PC-3 (cell line): ENCODE data around the gene MTPN. TPM values are rescaled to one million over a fixed set of nuclear protein-coding genes. Genes with fewer than 3 reads are reported as not detected.

Experiments
- ATAC-seq: fragments of 200-7000 bp; cut with Tn5 transposase; 2 replicates; pipeline ENCODE4 v1.9.1; 2020; ENCODE audit warnings: mild to moderate bottlenecking, moderate library complexity
- BruUV-seq: library from RNA; stranded (reverse); fragments of 400-500 nt; replicated peaks from 2 replicates; lab custom pipeline; 2021; lab: Mats Ljungman, UMichigan
- CTCF ChIA-PET: fragments of 300-600 bp; sonication (Branson Sonifier 250); formaldehyde crosslinking; loops from one replicate; lab custom pipeline; 2022; ENCODE audit warnings: antibody characterized with exemption; lab: Charles Lee
- POLR2A ChIA-PET: fragments of 300-600 bp; sonication (Branson Sonifier 250); formaldehyde crosslinking; loops from one replicate; lab custom pipeline; 2022; ENCODE audit warnings: antibody characterized with exemption; ENCODE audit not compliant: unreplicated experiment; lab: Charles Lee
- DNase-seq: peaks from one replicate; pipeline ENCODE4 v3.0.0-alpha.2; 2015
- H2AFZ ChIP-seq: fragments of 300-600 bp; sonication (generic); 2 replicates; pipeline ENCODE4 v1.6.0; 2016; ENCODE audit warnings: antibody characterized with exemption, low read length
- H3F3A ChIP-seq: fragments of 300-600 bp; sonication (generic); one replicate; pipeline ENCODE4 v1.6.0; 2017; ENCODE audit warnings: antibody characterized with exemption, low read length, control low read depth, mild to moderate bottlenecking; ENCODE audit not compliant: unreplicated experiment
- H3K27ac ChIP-seq: fragments of 300-600 bp; sonication (generic); 2 replicates; pipeline ENCODE4 v1.5.1; 2016; ENCODE audit warnings: mild to moderate bottlenecking, low read length
- H3K27me3 ChIP-seq: fragments of 300-600 bp; sonication (generic); 2 replicates; pipeline ENCODE4 v1.6.1; 2016; ENCODE audit warnings: low read length, mixed read lengths
- H3K36me3 ChIP-seq: fragments of 300-600 bp; sonication (generic); 2 replicates; pipeline ENCODE4 v1.6.1; 2016; ENCODE audit warnings: low read depth, mixed run types, low read length, mixed read lengths
- H3K4me1 ChIP-seq: fragments of 300-600 bp; sonication (generic); 2 replicates; pipeline ENCODE4 v1.5.1; 2016; ENCODE audit warnings: low read length; ENCODE audit not compliant: insufficient read depth
- H3K4me2 ChIP-seq: fragments of 300-600 bp; sonication (generic); 2 replicates; pipeline ENCODE4 v1.6.0; 2016; ENCODE audit warnings: low read length
- H3K4me3 ChIP-seq: fragments of 300-600 bp; sonication (generic); 2 replicates; pipeline ENCODE4 v1.5.1; 2016; ENCODE audit warnings: mild to moderate bottlenecking, low read length, mixed read lengths
- H3K79me2 ChIP-seq: fragments of 300-600 bp; sonication (generic); 2 replicates; pipeline ENCODE4 v1.6.1; 2017; ENCODE audit warnings: low read length, mixed read lengths
- H3K9ac ChIP-seq: fragments of 300-600 bp; sonication (generic); 2 replicates; pipeline ENCODE4 v1.6.0; 2016; ENCODE audit warnings: mild to moderate bottlenecking, low read length
- H3K9me2 ChIP-seq: fragments of 300-600 bp; sonication (generic); replicated peaks from 2 replicates; pipeline ENCODE4 v1.6.1; 2016; ENCODE audit warnings: mixed run types, low read length, mixed read lengths
- H3K9me3 ChIP-seq: fragments of 300-600 bp; sonication (generic); 2 replicates; pipeline ENCODE4 v1.6.1; 2016; ENCODE audit warnings: low read length, mixed read lengths
- H4K20me1 ChIP-seq: fragments of 300-600 bp; sonication (generic); 2 replicates; pipeline ENCODE4 v1.6.1; 2016; ENCODE audit warnings: low read length, mixed read lengths
- CTCF ChIP-seq: fragments of 300-600 bp; sonication (generic); conservative IDR thresholded peaks from 2 replicates; pipeline ENCODE4 v1.5.1; 2017; ENCODE audit warnings: antibody characterized with exemption, low read depth, mild to moderate bottlenecking, low read length
- EZH2 ChIP-seq: fragments of 300-600 bp; sonication (generic); IDR thresholded peaks from one replicate; pipeline ENCODE4 v1.6.1; 2017; ENCODE audit warnings: antibody characterized with exemption, mild to moderate bottlenecking, low read length; ENCODE audit not compliant: unreplicated experiment
- EZH2phosphoT487 ChIP-seq: fragments of 300-600 bp; sonication (generic); IDR thresholded peaks from 2 replicates; pipeline ENCODE4 v1.6.1; 2018; ENCODE audit warnings: mild to moderate bottlenecking, antibody characterized with exemption, low read length, borderline replicate concordance
- intact Hi-C: fragments of 100-400 bp; cut with micrococcal nuclease; formaldehyde crosslinking; loops from 2 replicates; pipeline ENCODE4 v1.9.0; 2023
- total RNA-seq: library from RNA; depleted of rRNA; stranded (reverse); fragments of >200 nt; gene quantifications from 2 replicates; pipeline ENCODE4 v1.2.3, GENCODE V29; 2014

Gene MTPN
- total RNA-seq, 1 experiment from 2014 or later: 96.0 TPM

GRCh38 chr7:135970682-135971365 is 6.3 kb downstream of the MTPN start:
- intact Hi-C loops: no loop called here
- POLR2A ChIA-PET: no interaction called here
- TF ChIP-seq CTCF: no peak
- TF ChIP-seq EZH2: no peak
- TF ChIP-seq EZH2phosphoT487: no peak
- Histone ChIP-seq H3K9me2 (no peaks in the 10 kb centered on the region), H3K9me3 (no peaks in the 10 kb centered on the region), H3K79me2 (peaks cover 93% of the 10 kb centered on the region), H3K4me2 (no peak overlapping the region), H4K20me1 (peaks cover 44% of the 10 kb centered on the region), H3F3A (no peaks in the 10 kb centered on the region), H3K36me3 (peaks cover 23% of the 10 kb centered on the region; the same call in 1 of the 2 replicates), H3K9ac (no peak overlapping the region), H2AFZ (no peak overlapping the region), H3K4me3 (no peak overlapping the region), H3K27ac (no peak overlapping the region), H3K27me3 (no peaks in the 10 kb centered on the region), H3K4me1 (peaks cover 7% of the 10 kb centered on the region)
- CTCF ChIA-PET: no interaction called here
- no TSS peak for BruUV-seq
- ATAC-seq (no peak), DNase-seq (no peak)

GRCh38 chr7:135970045-135970444 is 7.1 kb downstream of the MTPN start:
- no peaks in the 10 kb centered on the region for H3F3A ChIP-seq
- H3K9me3 ChIP-seq: no peaks in the 10 kb centered on the region
- DNase-seq: no peak
- POLR2A ChIA-PET: no interaction called here
- no peak for ATAC-seq
- H3K27ac ChIP-seq: no peak overlapping the region
- H3K36me3 ChIP-seq: peaks cover 23% of the 10 kb centered on the region; the same call in 1 of the 2 replicates
- H3K27me3 ChIP-seq: no peaks in the 10 kb centered on the region
- H3K4me1 ChIP-seq: no peaks in the 10 kb centered on the region
- H3K4me3 ChIP-seq: no peak overlapping the region
- peaks cover 36% of the 10 kb centered on the region for H4K20me1 ChIP-seq
- no peak overlapping the region for H3K9ac ChIP-seq
- intact Hi-C loops: no loop called here
- no TSS peak for BruUV-seq
- TF ChIP-seq EZH2: no peak
- no peak overlapping the region for H3K4me2 ChIP-seq
- CTCF ChIA-PET: no interaction called here
- no peak overlapping the region for H2AFZ ChIP-seq
- no peaks in the 10 kb centered on the region for H3K9me2 ChIP-seq
- peaks cover 91% of the 10 kb centered on the region for H3K79me2 ChIP-seq

GRCh38 chr7:135966341-135967043 is 10.7 kb downstream of the MTPN start:
- Histone ChIP-seq H4K20me1 (peaks cover 23% of the 10 kb centered on the region; the same call in 1 of the 2 replicates), H3F3A (no peaks in the 10 kb centered on the region), H3K36me3 (peaks cover 14% of the 10 kb centered on the region; the same call in 1 of the 2 replicates)

More at GRCh38 chr7:135966341-135967043, 10.7 kb downstream of the MTPN start:
- H3K27ac ChIP-seq: no peak overlapping the region
- no peaks in the 10 kb centered on the region for H3K27me3 ChIP-seq
- intact Hi-C loops: no loop called here
- no peaks in the 10 kb centered on the region for H3K4me1 ChIP-seq
- DNase-seq (no peak), ATAC-seq (no peak; the same call in 1 of the 2 replicates)
- ChIA-PET POLR2A (interaction anchor here (0.5 kb wide), 1 partner anchor 25 kb away, joined by 4 read pairs; no protein-coding TSS in a partner anchor), CTCF (no interaction called here)
- TF ChIP-seq EZH2phosphoT487: no peak
- TF ChIP-seq CTCF: no peak
- TF ChIP-seq EZH2: no peak
- H3K4me3 ChIP-seq: no peak overlapping the region
- no peaks in the 10 kb centered on the region for H3K9me2 ChIP-seq
- no peak overlapping the region for H2AFZ ChIP-seq
- no peak overlapping the region for H3K9ac ChIP-seq
- no peak overlapping the region for H3K4me2 ChIP-seq
- no peaks in the 10 kb centered on the region for H3K9me3 ChIP-seq
- H3K79me2 ChIP-seq: peaks cover 91% of the 10 kb centered on the region
- no TSS peak for BruUV-seq
